CD4-positive, alpha-beta T cell treated with Interferon gamma for 1 hour (primary cell): ENCODE results near the gene ERC2.

Experiments used
- DNase-seq: peaks from one replicate; pipeline ENCODE4 v3.0.0-alpha.2; 2020

The ERC2 gene

DNA sequence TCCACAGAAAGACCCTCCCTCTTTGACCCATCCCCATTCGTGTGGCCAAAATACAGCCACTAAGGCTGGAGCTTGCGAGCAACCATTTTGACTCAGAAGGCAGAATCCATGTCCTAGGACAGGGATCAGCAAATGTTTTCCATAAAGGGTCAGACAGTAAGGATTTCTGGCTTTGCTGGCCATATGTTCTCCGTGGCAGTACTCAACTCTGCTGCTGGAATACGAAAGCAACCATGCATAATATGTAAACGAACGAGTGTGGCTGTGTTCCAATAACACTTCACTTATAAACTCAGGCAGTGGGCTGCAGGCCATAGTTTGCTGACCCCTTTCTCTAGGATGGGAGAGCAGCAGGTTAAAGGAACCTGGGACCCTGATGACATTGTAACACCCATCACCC lies 903.5 kb downstream of the ERC2 start:
- DNase-seq = no peak

- no peak for DNase-seq
Measured at GRCh38 chr3:55562700-55563099, 905.6 kb downstream of the ERC2 start.

GRCh38 chr3:55559500-55560423 lies 908.5 kb downstream of the ERC2 start:
- no peak for DNase-seq

GRCh38 chr3:55558316-55558715 lies 910.0 kb downstream of the ERC2 start:
- no peak for DNase-seq

- no peak for DNase-seq
Measured at GRCh38 chr3:55557549-55557948, 910.7 kb downstream of the ERC2 start.

- no peak for DNase-seq
Measured at GRCh38 chr3:55556619-55557537, 911.4 kb downstream of the ERC2 start.

GRCh38 chr3:55555873-55556618 lies 912.2 kb downstream of the ERC2 start:
- DNase-seq = no peak

DNA sequence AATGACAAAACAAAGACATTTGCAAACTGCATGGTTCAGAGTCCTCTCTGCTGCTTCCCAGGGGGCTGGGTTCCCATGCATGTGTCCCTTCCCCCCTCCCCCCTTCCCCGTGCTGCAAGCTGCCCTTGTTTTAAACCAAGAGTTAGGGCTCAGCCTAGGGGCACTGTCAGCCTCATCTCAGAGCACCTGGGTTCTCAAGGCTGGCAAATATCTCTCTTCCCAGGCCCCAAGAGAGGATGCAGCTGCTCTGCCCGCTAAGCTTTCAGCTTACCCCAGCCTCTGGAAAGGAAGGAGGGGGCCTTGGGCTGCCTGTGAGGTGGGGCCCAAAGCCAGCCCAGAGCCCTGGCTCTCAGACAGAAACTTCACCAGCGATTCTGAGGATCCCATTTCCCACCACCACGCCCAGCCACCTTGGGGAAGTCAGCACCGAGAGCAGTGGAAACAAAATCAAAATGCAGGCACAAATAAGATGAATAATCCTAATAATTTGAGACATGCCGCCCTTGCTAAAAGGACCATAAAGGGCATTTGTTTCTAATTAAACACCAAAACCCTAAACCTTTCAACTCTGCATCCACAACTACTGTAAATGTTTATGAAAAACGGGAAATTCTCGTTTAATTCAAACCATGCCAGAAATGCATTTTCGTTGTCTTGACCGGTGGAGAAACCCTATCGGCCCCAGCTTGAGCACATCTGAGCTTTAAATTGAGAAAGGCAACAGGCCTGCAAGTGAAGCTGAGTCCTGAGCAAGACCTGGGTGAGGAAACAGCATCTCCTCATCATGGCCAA lies 913.4 kb downstream of the ERC2 start:
- DNase-seq = no peak

DNA sequence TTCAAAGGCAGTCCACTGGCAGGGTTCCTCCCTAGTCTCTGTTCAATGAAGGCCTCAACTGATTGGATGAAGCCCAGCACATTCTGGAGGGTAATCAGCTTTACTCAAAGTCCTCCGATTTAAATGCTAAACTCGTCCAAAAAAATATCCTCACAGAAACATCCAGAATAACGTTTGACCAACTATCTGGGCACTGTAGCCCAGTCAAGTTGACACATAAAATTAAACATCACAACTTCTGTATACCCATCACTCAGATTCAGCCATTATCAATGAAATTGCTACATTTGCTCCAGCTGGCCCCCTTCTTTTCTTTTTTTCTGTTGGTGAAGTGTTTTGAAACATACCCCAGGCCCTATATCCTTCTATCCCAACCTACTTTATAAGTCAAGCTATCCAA lies 916.6 kb downstream of the ERC2 start:
- DNase-seq = no peak

DNA sequence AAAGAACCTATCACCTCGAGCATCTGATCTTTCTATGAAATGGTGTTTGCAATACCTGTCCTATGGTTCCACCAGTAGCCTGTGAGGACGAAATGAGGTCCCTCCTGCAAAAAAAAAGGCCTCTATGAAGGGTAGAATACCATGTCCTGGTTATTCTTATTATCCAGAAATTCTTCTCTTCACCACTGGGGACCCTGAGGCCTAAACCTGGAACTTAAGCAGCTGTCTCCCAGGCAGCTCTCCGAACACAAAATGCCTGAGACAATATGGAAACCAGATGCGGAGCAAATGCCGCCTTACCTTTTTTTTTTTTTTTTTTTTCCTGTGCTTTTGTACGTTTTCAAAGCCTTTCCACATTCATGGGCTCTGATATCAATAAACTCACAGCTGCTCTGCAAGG lies 919.1 kb downstream of the ERC2 start:
- no peak for DNase-seq

DNA sequence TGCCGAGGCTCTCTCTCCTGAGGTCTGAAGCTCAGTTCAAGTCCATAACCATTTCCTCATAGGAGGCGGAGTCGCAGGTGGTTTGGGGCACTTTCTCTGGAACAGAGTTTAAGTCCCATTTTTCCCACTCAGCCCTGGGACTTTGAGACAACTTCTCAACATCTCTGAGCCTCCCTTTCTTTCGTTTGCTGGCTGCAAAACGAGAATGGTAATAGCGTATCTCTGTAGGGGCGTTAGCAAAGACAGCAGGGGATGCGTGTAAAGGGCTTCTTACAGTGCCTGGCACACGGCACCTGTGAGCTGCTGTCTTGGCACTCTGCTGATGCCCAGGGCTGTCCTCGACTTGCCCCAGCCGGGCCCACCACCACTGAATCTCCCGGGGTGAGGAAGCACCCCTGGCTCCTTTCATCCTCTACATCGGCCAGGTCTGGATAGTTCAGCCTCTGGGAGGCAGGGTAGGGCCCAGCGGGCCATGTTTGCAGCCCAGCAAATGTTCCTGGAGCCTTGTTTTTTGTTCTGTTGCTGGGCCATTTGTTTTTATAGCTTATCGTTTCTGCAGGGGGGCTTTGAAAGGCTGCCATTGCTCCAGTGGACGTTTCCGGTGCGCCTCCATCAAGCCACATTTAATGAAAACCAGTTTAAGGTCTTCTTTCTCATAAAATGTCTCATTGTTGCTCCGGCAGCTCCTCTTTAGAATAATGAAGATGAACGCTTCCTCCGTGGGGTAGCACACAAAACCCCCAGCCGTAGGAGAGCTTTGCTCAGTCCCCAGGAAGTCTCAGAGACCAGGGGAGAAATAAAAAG lies 921.2 kb downstream of the ERC2 start:
- no peak for DNase-seq

DNA sequence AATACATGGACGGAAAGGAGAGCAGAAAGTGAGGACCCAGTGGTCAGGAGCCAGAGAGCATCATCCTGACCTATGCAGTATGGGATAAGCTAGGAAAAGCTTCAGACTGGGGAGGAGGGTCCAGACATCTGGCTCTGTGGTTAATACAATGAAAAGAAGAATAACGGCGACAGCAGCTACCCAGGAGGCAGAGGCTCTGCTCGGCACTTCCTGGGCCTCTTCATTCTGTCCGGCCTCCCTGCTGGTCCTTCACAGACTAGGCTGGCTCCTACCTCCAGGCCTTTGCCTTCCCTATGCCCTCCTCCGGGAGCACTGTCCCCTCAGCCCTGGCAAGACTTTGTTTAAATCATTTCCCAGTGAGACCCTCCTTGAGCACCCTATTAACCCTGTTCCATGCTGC lies 922.3 kb downstream of the ERC2 start:
- no peak for DNase-seq

DNA sequence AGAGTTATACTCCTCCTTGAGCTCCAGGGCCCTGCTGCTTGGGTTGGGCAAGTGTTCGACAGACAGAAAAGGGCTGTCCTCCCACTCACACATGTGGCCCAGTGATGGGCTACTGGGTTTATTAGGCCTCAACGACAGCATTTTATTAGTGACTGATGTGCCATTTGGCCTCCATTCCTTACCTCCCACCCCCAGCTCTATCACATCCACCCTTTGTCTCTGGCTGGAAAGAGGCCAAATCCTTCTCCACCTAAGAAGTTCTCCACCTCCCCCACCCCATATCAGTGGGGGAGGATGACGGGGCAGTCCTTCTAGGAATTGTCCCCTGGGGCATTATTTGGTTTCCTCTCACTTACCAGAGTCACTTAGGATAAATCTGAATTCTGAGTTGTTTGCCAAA lies 924.0 kb downstream of the ERC2 start:
- no peak for DNase-seq

- DNase-seq = no peak
Measured at GRCh38 chr3:55543181-55543614, 925.1 kb downstream of the ERC2 start.

- no peak for DNase-seq
Measured at GRCh38 chr3:55541456-55541855, 926.8 kb downstream of the ERC2 start.

DNA sequence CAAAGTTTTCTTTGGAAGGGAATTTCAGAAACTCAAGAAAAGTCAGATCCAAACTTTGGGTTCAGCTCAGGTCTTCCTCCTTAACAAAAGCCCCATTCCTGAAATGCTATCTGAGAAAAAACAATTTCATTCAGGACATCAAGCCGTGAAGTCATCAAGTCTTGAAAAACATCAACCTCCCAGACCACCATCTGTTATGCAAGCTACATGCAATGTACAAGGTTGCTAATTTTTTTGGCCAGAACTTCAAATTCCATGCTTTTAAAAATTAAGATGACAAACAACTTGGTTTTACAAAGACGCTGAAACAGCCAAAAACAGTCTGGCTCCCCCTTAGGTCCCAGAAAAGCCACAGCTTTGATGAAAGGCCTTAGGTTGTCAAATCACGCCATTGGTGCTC lies 927.3 kb downstream of the ERC2 start:
- DNase-seq = no peak

DNA sequence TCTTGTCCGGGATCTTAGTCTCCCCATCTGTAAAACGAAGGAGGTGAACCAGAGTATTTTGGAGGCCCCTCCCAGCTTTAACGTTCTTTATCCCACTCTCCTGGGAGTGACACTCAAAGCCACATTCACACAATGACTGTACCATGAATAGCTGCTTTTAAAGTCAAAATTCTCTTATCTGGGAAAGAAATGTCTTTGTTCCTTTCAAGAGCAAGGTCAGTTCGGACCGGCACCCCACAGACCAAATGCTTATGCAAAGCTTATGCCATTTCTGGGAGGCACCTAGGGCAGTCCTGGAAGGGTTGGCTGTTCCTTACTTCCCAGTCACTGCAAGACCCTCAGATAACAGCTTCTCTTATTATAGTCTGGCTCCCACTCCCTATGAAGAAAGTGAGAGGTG lies 927.7 kb downstream of the ERC2 start:
- no peak for DNase-seq

DNA sequence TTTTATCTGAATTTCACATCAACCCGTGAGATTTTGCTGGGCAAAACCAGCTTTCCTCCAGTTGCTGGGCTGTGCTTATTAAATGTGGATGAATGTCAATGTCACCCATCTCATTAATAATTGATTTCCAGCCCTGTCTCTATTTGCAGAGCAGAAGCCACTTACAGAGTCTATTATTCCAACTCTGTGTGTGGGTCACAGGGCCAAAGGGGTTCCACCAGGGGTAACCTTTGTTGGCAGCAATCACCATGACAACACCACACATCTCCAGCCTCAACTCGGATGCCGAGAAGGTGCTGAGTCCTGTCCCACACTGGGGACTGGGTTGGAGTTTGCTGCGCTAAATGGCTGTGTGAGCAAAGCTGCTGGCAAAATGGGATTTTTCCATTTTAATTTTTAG lies 930.1 kb downstream of the ERC2 start:
- DNase-seq = no peak

DNA sequence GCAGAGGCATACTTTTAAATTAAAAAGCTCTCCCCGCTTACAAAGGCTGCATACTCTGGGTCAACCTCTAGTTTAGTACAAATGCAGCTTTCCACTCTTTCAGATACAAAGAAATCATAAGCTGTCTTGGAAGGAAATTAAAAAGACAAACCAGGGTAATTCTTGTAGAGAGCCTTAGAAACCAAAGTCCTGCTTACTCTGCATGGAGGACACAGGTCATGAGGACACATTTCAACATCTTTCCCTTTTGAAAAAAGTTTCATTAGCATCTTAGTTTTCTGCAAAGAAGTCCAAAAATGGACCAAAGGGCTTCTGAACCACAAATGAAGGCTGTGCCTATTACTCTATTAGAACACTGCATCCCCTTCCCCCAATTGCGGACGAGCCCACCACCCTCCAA lies 930.7 kb downstream of the ERC2 start:
- DNase-seq = no peak

GRCh38 chr3:55537129-55537528 lies 931.1 kb downstream of the ERC2 start:
- DNase-seq = no peak

- no peak for DNase-seq
Measured at GRCh38 chr3:55534876-55535275, 933.4 kb downstream of the ERC2 start.
